OCI-LY3 (cell line): ENCODE results near the gene F12.

Source experiments
- H2AFZ ChIP-seq: fragments of 200-600, 300-600 bp; shearing (Covaris generic); 2 replicates; pipeline ENCODE4 v1.6.0; 2014; ENCODE audit warnings: antibody characterized with exemption, low read depth, low read length
- H3K27ac ChIP-seq: fragments of 200-600, 300-600 bp; sonication (generic); 2 replicates; pipeline ENCODE4 v1.5.1; 2014; ENCODE audit warnings: mild to moderate bottlenecking, low read length, moderate library complexity, mixed read lengths
- H3K27me3 ChIP-seq: fragments of 200-600, 300-600 bp; sonication (generic); 2 replicates; pipeline ENCODE4 v1.6.1; 2014; ENCODE audit warnings: low read depth, low read length, mixed read lengths
- H3K36me3 ChIP-seq: fragments of 200-600, 300-600 bp; sonication (generic); replicated peaks from 2 replicates; pipeline ENCODE3; 2014; ENCODE audit warnings: low read depth, low read length, mixed read lengths
- H3K4me1 ChIP-seq: fragments of 300-600, 200-600 bp; sonication (generic); 2 replicates; pipeline ENCODE4 v1.6.1; 2014; ENCODE audit warnings: low read length, mixed read lengths
- H3K4me2 ChIP-seq: fragments of 200-600, 300-600 bp; sonication (generic); 2 replicates; pipeline ENCODE4 v1.6.1; 2014; ENCODE audit warnings: low read length, mixed read lengths
- H3K4me3 ChIP-seq: fragments of 300-600, 200-600 bp; sonication (generic); 2 replicates; pipeline ENCODE4 v1.5.1; 2014; ENCODE audit warnings: antibody characterized with exemption, mild to moderate bottlenecking, low read length, moderate library complexity
- H3K79me2 ChIP-seq: fragments of 300-600, 200-600 bp; shearing (Covaris generic); 2 replicates; pipeline ENCODE4 v1.6.1; 2014; ENCODE audit warnings: mild to moderate bottlenecking, low read length, mixed read lengths
- H3K9ac ChIP-seq: fragments of 300-600, 200-600 bp; shearing (Covaris generic); 2 replicates; pipeline ENCODE4 v1.6.0; 2014; ENCODE audit warnings: mild to moderate bottlenecking, low read length, moderate library complexity
- H3K9me3 ChIP-seq: fragments of 200-600, 300-600 bp; shearing (Covaris generic); 2 replicates; pipeline ENCODE4 v1.6.1; 2014; ENCODE audit warnings: low read length, mixed read lengths; ENCODE audit not compliant: insufficient read depth
- H4K20me1 ChIP-seq: fragments of 200-600, 300-600 bp; sonication (generic); 2 replicates; pipeline ENCODE4 v1.6.1; 2016; ENCODE audit warnings: low read length, mixed read lengths; ENCODE audit not compliant: insufficient read depth
- EZH2phosphoT487 ChIP-seq: fragments of 200-600 bp; shearing (Covaris generic); IDR thresholded peaks from 2 replicates; pipeline ENCODE4 v1.6.1; 2018; ENCODE audit warnings: antibody characterized with exemption, mixed run types, low read depth
- TF ChIP-seq, protein P1 (sequence below): fragments of 200-600, 300-600 bp; sonication (generic); IDR thresholded peaks from 2 replicates; pipeline ENCODE4 v1.5.1; 2014; ENCODE audit warnings: antibody characterized with exemption, low read length, low read depth

Gene F12

DNA sequence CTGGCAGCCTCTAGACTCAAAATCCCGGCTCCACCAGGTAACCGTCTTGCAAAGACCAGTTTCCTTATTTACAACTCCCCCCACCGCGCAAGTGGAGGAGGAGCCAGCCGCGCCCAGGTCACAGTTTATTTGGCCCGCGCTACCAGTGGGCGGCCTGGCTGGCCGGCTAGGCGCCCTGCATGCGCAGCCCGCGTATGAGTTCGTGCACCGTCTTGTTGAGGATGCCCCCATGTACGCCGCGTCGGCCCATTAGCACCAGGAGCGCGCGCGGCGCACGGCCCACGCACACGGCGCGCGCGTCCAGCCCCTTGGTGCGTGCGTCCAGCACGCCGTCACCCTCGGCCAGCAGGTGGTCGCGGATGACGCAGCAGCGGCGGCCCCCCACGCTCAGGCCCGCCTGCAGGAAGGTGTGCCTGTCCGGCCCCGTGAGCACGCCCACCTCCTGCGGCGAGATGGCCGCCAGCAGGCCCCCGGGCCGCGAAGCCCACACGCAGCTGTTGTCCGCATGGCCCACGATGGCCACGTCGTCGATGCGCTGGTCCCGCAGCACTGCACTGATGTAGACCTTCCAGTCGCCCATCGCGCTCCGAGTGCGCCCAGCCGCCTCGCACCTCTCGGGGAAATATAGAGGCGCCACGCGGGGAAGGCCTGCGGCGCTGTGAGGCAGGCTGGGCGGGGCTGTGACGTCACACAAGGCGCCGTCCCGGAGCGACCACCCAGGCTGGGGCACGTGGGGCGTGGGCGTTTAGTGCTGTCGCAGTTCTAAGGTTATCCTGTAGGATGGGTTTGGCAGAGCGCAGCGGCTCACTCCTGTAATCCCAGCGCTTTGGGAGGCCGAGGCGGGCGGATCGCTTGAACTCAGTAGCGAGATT, 9.1 kb downstream of the F12 start, which contains the start of gene PFN3:
PFN3 (minus strand) TSS at position 665 of the 872 bp plus-strand sequence; CDS start at position 580, 85 bp downstream.
- TF ChIP-seq EZH2phosphoT487, result no peak
- TF ChIP-seq, protein P1, sequence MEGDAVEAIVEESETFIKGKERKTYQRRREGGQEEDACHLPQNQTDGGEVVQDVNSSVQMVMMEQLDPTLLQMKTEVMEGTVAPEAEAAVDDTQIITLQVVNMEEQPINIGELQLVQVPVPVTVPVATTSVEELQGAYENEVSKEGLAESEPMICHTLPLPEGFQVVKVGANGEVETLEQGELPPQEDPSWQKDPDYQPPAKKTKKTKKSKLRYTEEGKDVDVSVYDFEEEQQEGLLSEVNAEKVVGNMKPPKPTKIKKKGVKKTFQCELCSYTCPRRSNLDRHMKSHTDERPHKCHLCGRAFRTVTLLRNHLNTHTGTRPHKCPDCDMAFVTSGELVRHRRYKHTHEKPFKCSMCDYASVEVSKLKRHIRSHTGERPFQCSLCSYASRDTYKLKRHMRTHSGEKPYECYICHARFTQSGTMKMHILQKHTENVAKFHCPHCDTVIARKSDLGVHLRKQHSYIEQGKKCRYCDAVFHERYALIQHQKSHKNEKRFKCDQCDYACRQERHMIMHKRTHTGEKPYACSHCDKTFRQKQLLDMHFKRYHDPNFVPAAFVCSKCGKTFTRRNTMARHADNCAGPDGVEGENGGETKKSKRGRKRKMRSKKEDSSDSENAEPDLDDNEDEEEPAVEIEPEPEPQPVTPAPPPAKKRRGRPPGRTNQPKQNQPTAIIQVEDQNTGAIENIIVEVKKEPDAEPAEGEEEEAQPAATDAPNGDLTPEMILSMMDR, result no peak
- H3K79me2 ChIP-seq, result no peaks in the 10 kb centered on the region
- peaks cover 13% of the 10 kb centered on the region for H3K27me3 ChIP-seq
- H3K9ac ChIP-seq, result no peak within 1 kb of the TSS
- H3K9me3 ChIP-seq, result no peaks in the 10 kb centered on the region
- peaks cover 11% of the 10 kb centered on the region for H3K4me1 ChIP-seq
- H3K36me3 ChIP-seq, result no peaks in the 10 kb centered on the region
- no peak within 1 kb of the TSS for H3K4me3 ChIP-seq
- H3K27ac ChIP-seq, result no peak within 1 kb of the TSS
- H2AFZ ChIP-seq, result no peak within 1 kb of the TSS
- no peaks in the 10 kb centered on the region for H4K20me1 ChIP-seq
- H3K4me2 ChIP-seq, result no peak within 1 kb of the TSS

DNA sequence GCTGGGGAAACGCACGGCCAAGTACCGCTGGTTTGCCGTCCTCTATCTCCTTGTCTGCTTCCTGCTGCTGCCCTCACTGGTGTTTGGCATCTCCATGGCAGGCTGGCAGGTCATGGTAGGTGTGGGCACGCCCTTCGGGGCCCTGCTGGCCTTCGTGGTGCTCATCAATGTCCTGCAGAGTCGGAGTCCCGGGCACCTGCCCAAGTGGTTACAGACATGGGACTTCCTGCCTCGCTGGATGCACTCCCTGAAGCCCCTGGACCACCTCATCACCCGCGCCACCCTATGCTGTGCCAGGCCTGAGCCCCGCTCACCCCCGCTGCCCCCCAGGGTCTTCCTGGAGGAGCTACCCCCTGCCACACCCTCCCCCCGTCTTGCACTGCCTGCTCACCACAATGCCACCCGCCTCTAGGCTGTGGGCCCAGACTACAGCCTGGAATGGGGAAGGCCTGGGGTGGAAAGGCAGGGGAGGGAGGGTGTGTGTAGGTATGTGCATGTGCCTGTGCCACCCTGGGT, 11.4 kb downstream of the F12 start:
- Histone ChIP-seq H3K79me2 (no peaks in the 10 kb centered on the region), H3K9me3 (no peaks in the 10 kb centered on the region), H3K27ac (no peak overlapping the region), H4K20me1 (no peaks in the 10 kb centered on the region), H3K36me3 (no peaks in the 10 kb centered on the region), H3K9ac (no peak overlapping the region), H2AFZ (no peak overlapping the region), H3K4me1 (peaks cover 2% of the 10 kb centered on the region; the same call in 1 of the 2 replicates), H3K27me3 (peaks cover 13% of the 10 kb centered on the region), H3K4me2 (no peak overlapping the region), H3K4me3 (no peak overlapping the region)
- TF ChIP-seq EZH2phosphoT487, result no peak
- TF ChIP-seq, protein P1, result no peak

DNA sequence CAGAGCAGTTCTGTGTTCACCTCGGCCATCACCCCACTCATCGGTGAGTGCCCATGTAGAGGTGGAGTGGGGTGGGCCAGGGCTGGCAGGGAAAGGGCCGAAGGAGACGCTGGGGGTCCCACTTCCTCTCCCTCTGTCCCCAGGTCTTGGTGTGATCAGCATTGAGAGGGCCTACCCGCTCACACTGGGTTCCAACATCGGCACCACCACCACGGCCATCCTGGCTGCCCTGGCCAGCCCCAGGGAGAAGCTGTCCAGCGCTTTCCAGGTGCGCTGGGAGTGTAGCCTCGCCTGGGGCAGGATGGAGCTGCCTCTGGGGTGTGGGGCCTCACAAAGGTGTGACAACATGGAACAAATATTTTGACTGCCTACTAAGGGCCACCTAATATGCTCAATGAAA, 12.6 kb downstream of the F12 start:
- H3K9ac ChIP-seq, result no peak overlapping the region
- TF ChIP-seq EZH2phosphoT487, result no peak
- TF ChIP-seq, protein P1, result no peak
- 0 out of 2 replicates have a peak, but pooled peaks cover 3% of the 10 kb centered on the region for H3K27me3 ChIP-seq
- H3K4me2 ChIP-seq, result no peak overlapping the region
- H3K27ac ChIP-seq, result no peak overlapping the region
- H3K4me3 ChIP-seq, result no peak overlapping the region
- no peaks in the 10 kb centered on the region for H3K79me2 ChIP-seq
- H3K4me1 ChIP-seq, result no peaks in the 10 kb centered on the region
- H3K36me3 ChIP-seq, result no peaks in the 10 kb centered on the region
- no peaks in the 10 kb centered on the region for H3K9me3 ChIP-seq
- H4K20me1 ChIP-seq, result no peaks in the 10 kb centered on the region
- no peak overlapping the region for H2AFZ ChIP-seq

DNA sequence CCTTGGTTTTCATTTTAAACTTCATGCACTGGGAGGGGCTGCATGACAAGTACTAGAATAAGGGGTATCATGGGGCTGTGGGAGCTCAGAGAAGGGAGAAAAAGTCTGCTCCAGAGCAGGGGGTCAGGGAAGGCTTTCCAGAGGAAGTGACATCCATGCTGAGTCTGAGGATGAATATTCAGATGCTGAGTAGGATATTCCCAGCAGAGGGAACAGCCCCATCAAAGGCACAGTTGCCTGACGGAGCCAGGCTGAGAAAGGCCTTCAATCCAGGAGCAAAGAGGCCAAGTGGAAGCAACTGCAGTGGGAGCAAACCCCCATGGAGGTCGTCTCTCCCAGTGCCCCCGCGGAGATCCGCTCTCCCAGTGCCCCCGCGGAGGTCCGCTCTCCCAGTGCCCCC, 13.3 kb downstream of the F12 start:
- no peak overlapping the region for H3K9ac ChIP-seq
- 0 out of 2 replicates have a peak, but pooled peaks cover 3% of the 10 kb centered on the region for H3K27me3 ChIP-seq
- no peaks in the 10 kb centered on the region for H4K20me1 ChIP-seq
- H3K4me1 ChIP-seq, result no peaks in the 10 kb centered on the region
- TF ChIP-seq, protein P1, result no peak
- TF ChIP-seq EZH2phosphoT487, result no peak
- no peaks in the 10 kb centered on the region for H3K36me3 ChIP-seq
- no peaks in the 10 kb centered on the region for H3K9me3 ChIP-seq
- H3K4me3 ChIP-seq, result no peak overlapping the region
- no peak overlapping the region for H3K4me2 ChIP-seq
- no peak overlapping the region for H3K27ac ChIP-seq
- no peaks in the 10 kb centered on the region for H3K79me2 ChIP-seq
- H2AFZ ChIP-seq, result no peak overlapping the region
